Measurements from ENCODE around the gene MATCAP1.
A peak's percentile ranks its signal among the peaks of the same experiment; 100 is the strongest.

Gene MATCAP1

GRCh38 chr16:67165121-67166078 is 18.4 kb downstream of the MATCAP1 start:
- no peak overlapping the region for H3K4me3 Mint-ChIP-seq
- no peak for DNase-seq
- H3K27me3 Mint-ChIP-seq = peaks cover 83% of the 10 kb centered on the region
- H3K27ac Mint-ChIP-seq = no peak overlapping the region
- H3K36me3 Mint-ChIP-seq (ENCODE audit: low read depth) = peaks cover 6% of the 10 kb centered on the region
- H3K9me3 Mint-ChIP-seq = no peaks in the 10 kb centered on the region
- peaks cover 49% of the 10 kb centered on the region for H3K4me1 Mint-ChIP-seq (ENCODE audit: low read depth)

DNA sequence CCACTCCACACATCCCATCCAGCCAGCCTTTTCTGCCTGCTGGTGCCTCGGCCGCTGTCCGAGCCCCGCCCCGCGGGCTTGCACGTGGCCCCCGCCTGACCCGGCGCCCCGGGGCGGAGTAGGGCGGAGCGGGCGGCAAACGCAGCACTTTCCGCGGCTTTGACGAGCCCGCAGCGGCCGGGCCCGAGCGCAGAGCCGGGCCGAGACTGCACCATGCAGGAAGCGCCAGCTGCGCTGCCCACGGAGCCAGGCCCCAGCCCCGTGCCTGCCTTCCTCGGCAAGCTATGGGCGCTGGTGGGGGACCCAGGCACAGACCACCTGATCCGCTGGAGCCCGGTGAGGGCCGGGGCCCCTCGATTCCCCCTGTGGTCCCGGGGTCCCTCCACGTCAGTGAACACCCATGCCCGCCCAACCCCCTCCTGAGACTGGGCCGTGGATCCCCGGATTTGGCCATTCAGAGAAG is 19.1 kb downstream of the MATCAP1 start, which contains the start of gene HSF4:
HSF4 (plus strand) TSS at position 147 of the 463 bp plus-strand sequence; CDS start at position 214, 67 bp downstream.
- peaks cover 77% of the 10 kb centered on the region for H3K27me3 Mint-ChIP-seq
- peak within 1 kb of the TSS; percentile 38 for H3K4me3 Mint-ChIP-seq
- peaks cover 11% of the 10 kb centered on the region for H3K36me3 Mint-ChIP-seq (ENCODE audit: low read depth)
- peaks cover 45% of the 10 kb centered on the region for H3K4me1 Mint-ChIP-seq (ENCODE audit: low read depth)
- DNase-seq = no peak
- no peaks in the 10 kb centered on the region for H3K9me3 Mint-ChIP-seq
- H3K27ac Mint-ChIP-seq = no peak within 1 kb of the TSS

DNA sequence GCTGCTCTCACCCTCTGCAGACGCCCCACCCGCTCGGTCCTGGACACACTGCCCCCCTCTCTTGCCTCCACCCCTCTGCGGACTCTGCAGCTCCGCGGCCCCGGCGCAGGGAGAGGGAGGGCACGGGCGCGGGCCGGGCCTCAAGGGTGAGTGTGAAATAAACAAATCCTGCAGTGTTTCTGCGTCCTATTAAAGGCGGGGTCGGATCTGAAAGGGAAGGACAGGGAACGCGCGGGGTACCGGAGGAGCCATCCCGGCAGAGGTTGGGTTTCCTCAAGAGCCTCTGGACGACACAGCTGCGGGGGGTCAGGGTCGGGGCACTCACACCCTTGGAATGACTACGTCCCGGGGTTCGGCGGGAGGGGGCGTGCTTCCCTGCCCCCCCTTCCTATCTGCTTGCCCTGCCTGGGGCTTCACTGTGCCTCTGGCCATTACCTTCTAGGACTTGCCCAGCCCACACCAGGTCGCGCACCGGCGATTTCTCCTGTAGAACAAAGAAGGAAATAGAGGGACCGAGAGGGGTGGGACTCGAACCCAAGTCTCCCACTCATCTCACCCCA is 19.7 kb downstream of the MATCAP1 start:
- peaks cover 46% of the 10 kb centered on the region for H3K4me1 Mint-ChIP-seq (ENCODE audit: low read depth)
- no peaks in the 10 kb centered on the region for H3K9me3 Mint-ChIP-seq
- H3K36me3 Mint-ChIP-seq (ENCODE audit: low read depth) = peaks cover 15% of the 10 kb centered on the region
- peak overlapping the region; percentile 38 for H3K4me3 Mint-ChIP-seq
- DNase-seq = no peak
- H3K27ac Mint-ChIP-seq = no peak overlapping the region
- peaks cover 71% of the 10 kb centered on the region for H3K27me3 Mint-ChIP-seq

DNA sequence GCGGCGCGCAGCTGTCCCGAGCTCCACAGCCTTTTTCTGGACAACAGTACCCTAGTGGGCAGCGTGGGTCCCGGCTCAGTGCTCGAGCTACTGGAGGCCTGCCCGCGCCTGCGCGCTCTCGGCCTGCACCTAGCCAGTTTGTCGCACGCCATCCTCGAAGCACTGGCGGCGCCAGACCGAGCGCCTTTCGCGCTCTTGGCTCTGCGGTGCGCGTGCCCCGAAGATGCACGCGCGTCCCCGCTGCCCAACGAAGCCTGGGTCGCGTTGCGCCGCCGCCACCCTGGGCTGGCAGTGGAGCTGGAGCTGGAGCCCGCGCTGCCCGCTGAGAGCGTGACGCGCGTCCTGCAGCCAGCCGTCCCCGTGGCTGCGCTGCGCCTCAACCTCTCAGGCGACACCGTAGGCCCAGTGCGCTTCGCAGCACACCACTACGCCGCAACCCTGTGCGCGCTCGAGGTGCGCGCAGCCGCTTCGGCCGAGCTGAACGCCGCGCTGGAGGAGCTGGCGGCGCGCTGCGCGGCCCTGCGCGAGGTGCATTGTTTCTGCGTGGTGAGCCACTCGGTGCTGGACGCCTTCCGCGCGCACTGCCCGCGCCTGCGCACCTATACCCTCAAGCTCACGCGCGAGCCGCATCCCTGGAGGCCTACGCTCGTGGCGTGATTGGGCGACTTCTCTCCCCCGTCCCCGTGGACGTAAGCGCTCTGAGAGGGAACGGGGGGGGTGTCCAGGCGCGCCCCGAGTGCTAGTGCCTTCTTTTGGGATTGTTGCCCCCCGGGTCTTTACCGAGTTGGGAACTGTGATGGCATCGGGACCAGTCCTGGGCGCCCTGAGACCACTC is 20.4 kb downstream of the MATCAP1 start:
- DNase-seq = peak; percentile 67
- Mint-ChIP-seq H3K4me1 (ENCODE audit: low read depth) (peaks cover 53% of the 10 kb centered on the region), H3K9me3 (no peaks in the 10 kb centered on the region), H3K27me3 (peaks cover 64% of the 10 kb centered on the region), H3K27ac (no peak overlapping the region), H3K4me3 (peak overlapping the region; percentile 38), H3K36me3 (ENCODE audit: low read depth) (peaks cover 15% of the 10 kb centered on the region)

- DNase-seq = no peak
- no peak overlapping the region for H3K27ac Mint-ChIP-seq
- H3K36me3 Mint-ChIP-seq (ENCODE audit: low read depth) = peaks cover 15% of the 10 kb centered on the region
- H3K9me3 Mint-ChIP-seq = no peaks in the 10 kb centered on the region
- peaks cover 60% of the 10 kb centered on the region for H3K4me1 Mint-ChIP-seq (ENCODE audit: low read depth)
- H3K27me3 Mint-ChIP-seq = peaks cover 57% of the 10 kb centered on the region
- no peak overlapping the region for H3K4me3 Mint-ChIP-seq
Observed at GRCh38 chr16:67162506-67163163, 21.1 kb downstream of the MATCAP1 start.

DNA sequence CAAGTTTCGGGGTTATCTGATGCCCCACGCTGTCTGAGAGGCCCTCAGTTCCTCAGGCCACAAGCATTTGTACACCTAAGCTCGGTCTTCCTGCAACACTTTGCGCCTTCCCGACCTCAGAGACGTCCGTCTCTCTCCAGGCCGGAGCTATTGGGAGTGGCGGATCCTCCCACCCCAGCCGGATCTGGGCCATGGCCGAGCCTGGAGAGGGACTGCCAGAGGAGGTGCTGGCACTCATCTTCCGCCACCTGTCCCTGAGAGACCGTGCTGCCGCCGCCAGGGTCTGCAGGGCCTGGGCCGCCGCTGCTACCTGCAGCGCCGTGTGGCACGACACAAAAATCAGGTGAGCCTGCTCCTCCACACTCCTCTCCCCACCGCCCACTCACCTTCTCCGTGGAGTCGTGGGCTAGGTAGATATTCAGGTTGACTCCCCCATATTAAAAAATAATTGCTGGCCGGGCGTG is 22.1 kb downstream of the MATCAP1 start:
- Mint-ChIP-seq H3K36me3 (ENCODE audit: low read depth) (peaks cover 15% of the 10 kb centered on the region), H3K4me3 (no peak overlapping the region), H3K27me3 (peaks cover 47% of the 10 kb centered on the region), H3K27ac (no peak overlapping the region), H3K9me3 (no peaks in the 10 kb centered on the region), H3K4me1 (ENCODE audit: low read depth) (peaks cover 67% of the 10 kb centered on the region)
- DNase-seq = no peak

DNA sequence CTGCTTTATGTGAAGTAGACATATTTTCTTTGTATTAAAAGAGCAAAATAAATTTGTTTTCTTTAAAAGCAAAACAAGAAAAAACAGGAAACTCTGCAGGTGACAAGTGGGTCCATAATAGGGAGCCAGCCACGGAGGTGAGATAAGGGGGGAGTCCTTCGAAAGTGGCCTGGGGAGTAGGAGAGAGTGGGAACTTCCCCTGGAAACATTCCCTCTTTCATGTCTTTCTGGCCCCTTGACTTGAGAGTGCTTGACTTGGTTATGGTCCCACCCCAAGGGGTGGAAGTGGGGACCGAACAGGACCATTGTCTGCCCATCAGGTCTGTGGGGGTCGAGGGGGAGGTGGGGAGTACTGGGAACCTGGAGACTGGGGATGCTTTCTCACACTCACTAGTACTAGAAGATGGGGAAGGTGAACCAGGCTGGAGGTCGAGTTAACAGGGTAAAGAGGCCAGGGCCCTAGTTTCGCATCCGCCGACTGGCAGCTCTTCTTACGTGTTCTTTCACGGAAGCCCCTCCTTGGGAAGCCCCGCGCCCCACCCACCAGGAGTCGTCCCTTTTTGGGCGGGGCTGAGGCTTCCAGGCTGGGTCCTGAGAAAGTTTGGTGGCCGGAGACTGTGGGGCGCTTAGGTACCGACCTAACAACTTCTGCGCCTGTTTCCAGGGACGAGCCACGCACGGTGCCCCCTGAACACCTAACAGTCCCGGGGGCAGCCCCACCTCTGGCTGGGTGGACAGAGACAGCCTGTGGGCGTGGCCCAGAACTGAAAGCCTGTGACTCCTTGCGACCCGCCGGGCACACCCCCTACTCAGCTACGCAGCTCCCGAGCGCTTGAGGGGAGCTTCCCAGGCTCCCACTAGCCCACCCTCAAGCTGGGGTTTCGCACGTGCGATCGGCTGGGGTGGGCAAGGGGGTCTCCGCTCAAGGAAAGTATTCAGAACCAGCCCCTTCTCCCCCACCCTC is 24.8 kb downstream of the MATCAP1 start:
- Mint-ChIP-seq H3K27ac (peak overlapping the region; percentile 96), H3K4me1 (ENCODE audit: low read depth) (peaks cover 68% of the 10 kb centered on the region), H3K27me3 (peaks cover 26% of the 10 kb centered on the region), H3K4me3 (peak overlapping the region; percentile 90), H3K9me3 (no peaks in the 10 kb centered on the region), H3K36me3 (ENCODE audit: low read depth) (peaks cover 17% of the 10 kb centered on the region)
- peak; percentile 82 for DNase-seq

GRCh38 chr16:67157892-67158635 is 25.7 kb downstream of the MATCAP1 start:
- Mint-ChIP-seq H3K9me3 (no peaks in the 10 kb centered on the region), H3K27me3 (peaks cover 22% of the 10 kb centered on the region), H3K36me3 (ENCODE audit: low read depth) (peaks cover 17% of the 10 kb centered on the region), H3K27ac (peak overlapping the region; percentile 96), H3K4me1 (ENCODE audit: low read depth) (peaks cover 66% of the 10 kb centered on the region), H3K4me3 (peak overlapping the region; percentile 90)
- DNase-seq = no peak

GRCh38 chr16:67157106-67157748 is 26.5 kb downstream of the MATCAP1 start:
- no peak for DNase-seq
- Mint-ChIP-seq H3K27ac (peak overlapping the region; percentile 96), H3K27me3 (peaks cover 16% of the 10 kb centered on the region), H3K9me3 (no peaks in the 10 kb centered on the region), H3K4me1 (ENCODE audit: low read depth) (peaks cover 61% of the 10 kb centered on the region), H3K4me3 (no peak overlapping the region), H3K36me3 (ENCODE audit: low read depth) (peaks cover 17% of the 10 kb centered on the region)

DNA sequence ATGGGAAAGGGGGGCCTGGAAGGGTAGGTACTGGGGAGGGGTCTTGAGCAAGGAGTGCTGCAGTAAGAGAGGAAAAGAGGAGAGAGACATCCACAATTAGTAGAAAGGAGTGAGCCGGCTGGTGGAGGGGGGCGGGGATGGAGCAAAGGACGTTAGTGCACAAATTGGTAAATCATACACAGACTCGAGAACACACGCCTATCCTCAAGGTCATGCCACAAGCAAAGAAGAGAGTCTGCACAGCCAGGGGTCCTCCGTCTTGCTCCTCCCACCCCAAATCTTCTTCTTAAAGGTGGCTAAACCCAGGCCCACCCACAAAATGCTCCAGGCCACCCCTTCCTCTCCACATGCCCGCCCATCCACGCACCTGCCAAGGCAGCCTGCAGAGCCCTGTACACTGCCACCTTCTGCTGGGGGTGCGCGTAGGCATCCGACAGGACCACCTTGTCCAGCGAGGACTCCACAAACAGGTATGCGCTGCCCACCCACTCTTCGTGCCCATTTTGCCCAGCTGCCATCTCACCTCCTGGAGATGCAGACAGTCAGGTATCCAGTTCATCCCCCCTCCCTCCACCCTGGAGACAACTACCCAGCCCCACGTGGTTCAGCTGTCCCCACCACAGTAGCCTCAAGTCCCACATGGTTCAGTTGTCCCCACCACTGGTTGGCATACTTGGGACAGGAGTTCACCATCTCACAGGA is 27.5 kb downstream of the MATCAP1 start:
- no peak for DNase-seq
- no peaks in the 10 kb centered on the region for H3K9me3 Mint-ChIP-seq
- H3K4me1 Mint-ChIP-seq (ENCODE audit: low read depth) = peaks cover 54% of the 10 kb centered on the region
- peaks cover 17% of the 10 kb centered on the region for H3K36me3 Mint-ChIP-seq (ENCODE audit: low read depth)
- peaks cover 12% of the 10 kb centered on the region for H3K27me3 Mint-ChIP-seq
- no peak overlapping the region for H3K4me3 Mint-ChIP-seq
- H3K27ac Mint-ChIP-seq = no peak overlapping the region

- H3K4me1 Mint-ChIP-seq (ENCODE audit: low read depth) = peaks cover 52% of the 10 kb centered on the region
- peak; percentile 88 for DNase-seq
- H3K27me3 Mint-ChIP-seq = peaks cover 13% of the 10 kb centered on the region
- peaks cover 12% of the 10 kb centered on the region for H3K36me3 Mint-ChIP-seq (ENCODE audit: low read depth)
- no peak overlapping the region for H3K27ac Mint-ChIP-seq
- no peaks in the 10 kb centered on the region for H3K9me3 Mint-ChIP-seq
- H3K4me3 Mint-ChIP-seq = peak overlapping the region; percentile 67
Observed at GRCh38 chr16:67155295-67156142, 28.2 kb downstream of the MATCAP1 start.
